ENCODE results near the gene S100B.

The S100B gene

GRCh38 chr21:46567348-46567747 lies 37.5 kb downstream of the S100B start:
- H3K4me3 ChIP-seq (ENCODE audit: low read depth, low read length): no peak overlapping the region
- DNase-seq (ENCODE audit: low read depth): no peak

- no peak for DNase-seq (ENCODE audit: low read depth)
- H3K4me3 ChIP-seq (ENCODE audit: low read depth, low read length): no peak overlapping the region
These were observed 40.5 kb downstream of the S100B start for GRCh38 chr21:46564391-46564790.

- no peak for DNase-seq (ENCODE audit: low read depth)
- no peak overlapping the region for H3K4me3 ChIP-seq (ENCODE audit: low read depth, low read length)
These were observed 41.8 kb downstream of the S100B start for GRCh38 chr21:46562964-46563607.

- DNase-seq (ENCODE audit: low read depth): no peak
These were observed 42.4 kb downstream of the S100B start for GRCh38 chr21:46562472-46562871.

GRCh38 chr21:46561445-46562090 lies 43.3 kb downstream of the S100B start:
- no peak overlapping the region for H3K4me3 ChIP-seq (ENCODE audit: low read depth, low read length)
- no peak for DNase-seq (ENCODE audit: low read depth)

More at GRCh38 chr21:46562472-46562871, 42.4 kb downstream of the S100B start:
- no peak overlapping the region for H3K4me3 ChIP-seq (ENCODE audit: low read depth, low read length)

- DNase-seq (ENCODE audit: low read depth): no peak
- no peak overlapping the region for H3K4me3 ChIP-seq (ENCODE audit: low read depth, low read length)
These were observed 44.1 kb downstream of the S100B start for GRCh38 chr21:46560568-46561444.

- DNase-seq (ENCODE audit: low read depth): no peak
- no peak overlapping the region for H3K4me3 ChIP-seq (ENCODE audit: low read depth, low read length)
These were observed 45.4 kb downstream of the S100B start for GRCh38 chr21:46559291-46559983.

- no peak overlapping the region for H3K4me3 ChIP-seq (ENCODE audit: low read depth, low read length)
- no peak for DNase-seq (ENCODE audit: low read depth)
These were observed 46.9 kb downstream of the S100B start for GRCh38 chr21:46557919-46558392.

- H3K4me3 ChIP-seq (ENCODE audit: low read depth, low read length): no peak overlapping the region
- DNase-seq (ENCODE audit: low read depth): no peak
These were observed 47.4 kb downstream of the S100B start for GRCh38 chr21:46557469-46557868.

- no peak for DNase-seq (ENCODE audit: low read depth)
- H3K4me3 ChIP-seq (ENCODE audit: low read depth, low read length): no peak overlapping the region
These were observed 48.1 kb downstream of the S100B start for GRCh38 chr21:46556802-46557201.

- H3K4me3 ChIP-seq (ENCODE audit: low read depth, low read length): no peak overlapping the region
- DNase-seq (ENCODE audit: low read depth): no peak
These were observed 49.2 kb downstream of the S100B start for GRCh38 chr21:46555678-46556077.

GRCh38 chr21:46555225-46555617 lies 49.7 kb downstream of the S100B start:
- no peak for DNase-seq (ENCODE audit: low read depth)
- H3K4me3 ChIP-seq (ENCODE audit: low read depth, low read length): no peak overlapping the region

GRCh38 chr21:46554431-46555224 lies 50.3 kb downstream of the S100B start:
- no peak for DNase-seq (ENCODE audit: low read depth)
- no peak overlapping the region for H3K4me3 ChIP-seq (ENCODE audit: low read depth, low read length)

- DNase-seq (ENCODE audit: low read depth): no peak
- no peak overlapping the region for H3K4me3 ChIP-seq (ENCODE audit: low read depth, low read length)
These were observed 50.9 kb downstream of the S100B start for GRCh38 chr21:46553993-46554392.

- no peak overlapping the region for H3K4me3 ChIP-seq (ENCODE audit: low read depth, low read length)
- no peak for DNase-seq (ENCODE audit: low read depth)
These were observed 52.0 kb downstream of the S100B start for GRCh38 chr21:46552865-46553379.

- H3K4me3 ChIP-seq (ENCODE audit: low read depth, low read length): no peak overlapping the region
- DNase-seq (ENCODE audit: low read depth): no peak
These were observed 52.6 kb downstream of the S100B start for GRCh38 chr21:46552274-46552673.

- H3K4me3 ChIP-seq (ENCODE audit: low read depth, low read length): no peak overlapping the region
- DNase-seq (ENCODE audit: low read depth): no peak
These were observed 53.1 kb downstream of the S100B start for GRCh38 chr21:46551636-46552241.

All from skeletal muscle cell (primary cell).